Body of pancreas (tissue), 4 donors: ENCODE data around the gene ACTN2.

Source experiments
- POLR2A ChIP-seq, 3 donors: fragments of 450-650 bp; IDR thresholded peaks; one replicate each; pipeline ENCODE4 v1.6.1; 2016; ENCODE audit warnings: antibody characterized with exemption in 3 of 3, mild to moderate bottlenecking in 2 of 3
- TF ChIP-seq, protein P1 (sequence below), 7 experiments: fragments of 450-650 bp in 4 of 7; fragments of 200-600 bp in 3 of 7; sonication (generic) in 3 of 7; IDR thresholded peaks; one replicate each; pipeline ENCODE4 v1.5.1; 2016 to 2019; ENCODE audit warnings: antibody characterized with exemption in 7 of 7

DNA sequence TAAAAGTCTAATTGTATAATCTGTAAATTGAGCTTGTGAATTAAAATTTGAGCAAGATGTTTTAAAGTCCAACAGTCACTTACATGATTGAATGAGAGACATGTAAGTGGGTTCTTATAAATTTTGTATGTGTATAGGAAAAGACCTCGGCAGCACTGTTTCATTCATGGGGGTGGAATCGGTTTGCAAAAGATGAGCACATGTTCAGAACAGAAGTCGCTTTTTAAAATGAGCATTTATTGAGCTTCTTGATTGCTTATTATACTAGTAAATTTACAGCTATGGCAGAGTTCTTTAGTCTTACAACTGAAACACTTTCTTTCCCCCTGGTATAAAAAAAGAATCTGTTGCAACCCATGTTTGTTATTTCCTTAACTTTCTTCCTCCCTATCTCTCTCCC lies 33.9 kb downstream of the ACTN2 start:
- no peak for TF ChIP-seq POLR2A (IDR thresholded peaks at IDR 0.05)
- TF ChIP-seq, protein P1, sequence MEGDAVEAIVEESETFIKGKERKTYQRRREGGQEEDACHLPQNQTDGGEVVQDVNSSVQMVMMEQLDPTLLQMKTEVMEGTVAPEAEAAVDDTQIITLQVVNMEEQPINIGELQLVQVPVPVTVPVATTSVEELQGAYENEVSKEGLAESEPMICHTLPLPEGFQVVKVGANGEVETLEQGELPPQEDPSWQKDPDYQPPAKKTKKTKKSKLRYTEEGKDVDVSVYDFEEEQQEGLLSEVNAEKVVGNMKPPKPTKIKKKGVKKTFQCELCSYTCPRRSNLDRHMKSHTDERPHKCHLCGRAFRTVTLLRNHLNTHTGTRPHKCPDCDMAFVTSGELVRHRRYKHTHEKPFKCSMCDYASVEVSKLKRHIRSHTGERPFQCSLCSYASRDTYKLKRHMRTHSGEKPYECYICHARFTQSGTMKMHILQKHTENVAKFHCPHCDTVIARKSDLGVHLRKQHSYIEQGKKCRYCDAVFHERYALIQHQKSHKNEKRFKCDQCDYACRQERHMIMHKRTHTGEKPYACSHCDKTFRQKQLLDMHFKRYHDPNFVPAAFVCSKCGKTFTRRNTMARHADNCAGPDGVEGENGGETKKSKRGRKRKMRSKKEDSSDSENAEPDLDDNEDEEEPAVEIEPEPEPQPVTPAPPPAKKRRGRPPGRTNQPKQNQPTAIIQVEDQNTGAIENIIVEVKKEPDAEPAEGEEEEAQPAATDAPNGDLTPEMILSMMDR (IDR thresholded peaks at IDR 0.05): no peak
